ENCODE data around the gene HMCES. TPM values are rescaled to one million over a fixed set of nuclear protein-coding genes. Genes with fewer than 3 reads are reported as not detected.

Gene HMCES
- total and polyA plus RNA-seq, 2 of the 13 experiments (the other 11 are each of a cell fraction or from before 2014, with no cell fraction given) = 16.1 to 37.5 TPM

DNA sequence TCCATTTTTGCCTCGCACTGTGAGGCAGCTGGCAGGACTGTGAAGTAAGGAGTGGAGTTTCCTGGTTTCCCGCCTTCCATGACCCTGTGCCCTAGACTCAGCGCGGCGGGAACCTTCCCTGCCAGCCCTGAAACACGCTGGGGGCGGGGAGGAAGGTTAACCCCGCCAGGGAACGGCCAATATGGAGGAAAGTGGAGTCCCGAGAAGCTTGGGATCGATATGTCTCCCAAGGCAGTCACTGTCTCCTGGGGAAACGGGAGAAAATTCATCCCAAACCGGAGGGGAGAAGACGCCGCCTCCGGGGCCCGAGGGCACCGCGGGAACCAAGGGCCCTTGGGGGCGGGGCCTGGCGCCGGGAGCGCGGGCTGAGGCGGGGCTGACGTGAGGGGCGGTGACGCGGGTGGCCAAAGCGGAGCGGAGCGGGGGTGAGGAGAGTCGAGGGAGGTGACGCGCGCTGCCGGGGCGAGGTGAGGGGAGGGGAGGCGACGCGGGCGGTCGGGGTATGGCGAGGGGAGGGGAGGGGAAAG, at the start of gene HMCES (continued):
- TF ChIP-seq RARA (CRISPR knock-in tag; IDR thresholded peaks at IDR 0.05) (0 out of 2 replicates have a peak, but pooled peaks have one; percentile 21), ZNF468 (CRISPR knock-in tag; IDR thresholded peaks at IDR 0.05) (no peak), FOXO4 (CRISPR knock-in tag; conservative IDR thresholded peaks at IDR 0.05) (no peak; the same call in 1 of the 2 replicates), ZNF225 (CRISPR knock-in tag; IDR thresholded peaks at IDR 0.05) (no peak), PITX1 (CRISPR knock-in tag; IDR thresholded peaks at IDR 0.05) (0 out of 2 replicates have a peak, but pooled peaks have one; percentile 37), SNAPC2 (CRISPR knock-in tag; IDR thresholded peaks at IDR 0.05) (peak; percentile 69; the same call in 1 of the 2 replicates), ZNF652 (CRISPR knock-in tag; IDR thresholded peaks at IDR 0.05; ENCODE audit: borderline replicate concordance, low read depth) (peak; percentile 24; the same call in 1 of the 2 replicates), ZNF816 (CRISPR knock-in tag; IDR thresholded peaks at IDR 0.05; ENCODE audit: borderline replicate concordance) (no peak), ZNF672 (CRISPR knock-in tag; IDR thresholded peaks at IDR 0.05) (no peak), BRF2 (CRISPR knock-in tag; IDR thresholded peaks at IDR 0.05) (peak; percentile 77; the same call in 1 of the 2 replicates), CREB1 (IDR thresholded peaks at IDR 0.05) (peak; percentile 89), CREB1 (CRISPR knock-in tag; IDR thresholded peaks at IDR 0.05) (no peak), ZSCAN21 (CRISPR knock-in tag; IDR thresholded peaks at IDR 0.05; ENCODE audit: borderline replicate concordance) (no peak; the same call in 1 of the 2 replicates), THYN1 (CRISPR knock-in tag; IDR thresholded peaks at IDR 0.05; ENCODE audit: borderline replicate concordance, low read depth) (no peak), TRIM22 (IDR thresholded peaks at IDR 0.05) (no peak)
- TF ChIP-seq, protein P1, sequence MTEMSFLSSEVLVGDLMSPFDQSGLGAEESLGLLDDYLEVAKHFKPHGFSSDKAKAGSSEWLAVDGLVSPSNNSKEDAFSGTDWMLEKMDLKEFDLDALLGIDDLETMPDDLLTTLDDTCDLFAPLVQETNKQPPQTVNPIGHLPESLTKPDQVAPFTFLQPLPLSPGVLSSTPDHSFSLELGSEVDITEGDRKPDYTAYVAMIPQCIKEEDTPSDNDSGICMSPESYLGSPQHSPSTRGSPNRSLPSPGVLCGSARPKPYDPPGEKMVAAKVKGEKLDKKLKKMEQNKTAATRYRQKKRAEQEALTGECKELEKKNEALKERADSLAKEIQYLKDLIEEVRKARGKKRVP (CRISPR knock-in tag; IDR thresholded peaks at IDR 0.05) = peak in 1 of 2 experiments; percentile 30; a peak in 1 of 4 replicates
- TF ChIP-seq, protein P2, sequence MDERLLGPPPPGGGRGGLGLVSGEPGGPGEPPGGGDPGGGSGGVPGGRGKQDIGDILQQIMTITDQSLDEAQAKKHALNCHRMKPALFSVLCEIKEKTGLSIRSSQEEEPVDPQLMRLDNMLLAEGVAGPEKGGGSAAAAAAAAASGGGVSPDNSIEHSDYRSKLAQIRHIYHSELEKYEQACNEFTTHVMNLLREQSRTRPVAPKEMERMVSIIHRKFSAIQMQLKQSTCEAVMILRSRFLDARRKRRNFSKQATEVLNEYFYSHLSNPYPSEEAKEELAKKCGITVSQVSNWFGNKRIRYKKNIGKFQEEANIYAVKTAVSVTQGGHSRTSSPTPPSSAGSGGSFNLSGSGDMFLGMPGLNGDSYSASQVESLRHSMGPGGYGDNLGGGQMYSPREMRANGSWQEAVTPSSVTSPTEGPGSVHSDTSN (CRISPR knock-in tag; IDR thresholded peaks at IDR 0.05) = no peak
- TF ChIP-seq, protein P3, sequence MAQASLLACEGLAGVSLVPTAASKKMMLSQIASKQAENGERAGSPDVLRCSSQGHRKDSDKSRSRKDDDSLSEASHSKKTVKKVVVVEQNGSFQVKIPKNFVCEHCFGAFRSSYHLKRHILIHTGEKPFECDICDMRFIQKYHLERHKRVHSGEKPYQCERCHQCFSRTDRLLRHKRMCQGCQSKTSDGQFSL (CRISPR knock-in tag; IDR thresholded peaks at IDR 0.05) = 0 out of 2 replicates have a peak, but pooled peaks have one; percentile 9
- TF ChIP-seq, protein P4, sequence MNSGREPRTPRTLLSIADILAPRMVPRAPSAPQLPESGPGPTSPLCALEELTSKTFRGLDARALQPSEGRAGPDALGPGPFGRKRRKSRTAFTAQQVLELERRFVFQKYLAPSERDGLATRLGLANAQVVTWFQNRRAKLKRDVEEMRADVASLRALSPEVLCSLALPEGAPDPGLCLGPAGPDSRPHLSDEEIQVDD (CRISPR knock-in tag; IDR thresholded peaks at IDR 0.05; ENCODE audit: borderline replicate concordance) = no peak
- TF ChIP-seq, protein P5, sequence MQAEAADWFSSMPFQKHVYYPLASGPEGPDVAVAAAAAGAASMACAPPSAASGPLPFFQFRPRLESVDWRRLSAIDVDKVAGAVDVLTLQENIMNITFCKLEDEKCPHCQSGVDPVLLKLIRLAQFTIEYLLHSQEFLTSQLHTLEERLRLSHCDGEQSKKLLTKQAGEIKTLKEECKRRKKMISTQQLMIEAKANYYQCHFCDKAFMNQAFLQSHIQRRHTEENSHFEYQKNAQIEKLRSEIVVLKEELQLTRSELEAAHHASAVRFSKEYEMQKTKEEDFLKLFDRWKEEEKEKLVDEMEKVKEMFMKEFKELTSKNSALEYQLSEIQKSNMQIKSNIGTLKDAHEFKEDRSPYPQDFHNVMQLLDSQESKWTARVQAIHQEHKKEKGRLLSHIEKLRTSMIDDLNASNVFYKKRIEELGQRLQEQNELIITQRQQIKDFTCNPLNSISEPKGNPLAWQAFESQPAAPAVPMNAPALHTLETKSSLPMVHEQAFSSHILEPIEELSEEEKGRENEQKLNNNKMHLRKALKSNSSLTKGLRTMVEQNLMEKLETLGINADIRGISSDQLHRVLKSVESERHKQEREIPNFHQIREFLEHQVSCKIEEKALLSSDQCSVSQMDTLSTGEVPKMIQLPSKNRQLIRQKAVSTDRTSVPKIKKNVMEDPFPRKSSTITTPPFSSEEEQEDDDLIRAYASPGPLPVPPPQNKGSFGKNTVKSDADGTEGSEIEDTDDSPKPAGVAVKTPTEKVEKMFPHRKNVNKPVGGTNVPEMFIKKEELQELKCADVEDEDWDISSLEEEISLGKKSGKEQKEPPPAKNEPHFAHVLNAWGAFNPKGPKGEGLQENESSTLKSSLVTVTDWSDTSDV (CRISPR knock-in tag; IDR thresholded peaks at IDR 0.05) = 0 out of 2 replicates have a peak, but pooled peaks have one; percentile 30
